A549 treated with AZD9567 at 1 μM for 4 hours (cell line): ENCODE results near the gene PELO. TPM values are rescaled to one million over a fixed set of nuclear protein-coding genes. Genes with fewer than 3 reads are reported as not detected.

ENCODE experiments used
- total RNA-seq: library from RNA; stranded (reverse); fragments of 200-300 nt; extraction: Qiagen RNA extraction; gene quantifications from 5 replicates; pipeline ENCODE4 v1.2.3, GENCODE V29; 2022; ENCODE audit not compliant: insufficient read depth

The PELO gene
- 15.9 to 18.0 TPM (median 17.0 TPM) in 5 replicates for total RNA-seq

GRCh38 chr5:52787600-52788504 is at the start of gene PELO, which contains the start of gene ITGA1:
TSS of gene PELO (plus strand) at chr5:52787916. CDS start at chr5:52800395, 12,479 bp downstream.
TSS of gene ITGA1 (plus strand) at chr5:52787916. CDS start at chr5:52788354, 438 bp downstream.

Other genes with a start within 250 kb of the PELO start
- gene ITGA1, start within 50 bp of the PELO start, total RNA-seq, result 1.0 to 10.0 TPM (median 1.2 TPM) in 5 replicates
- 10.2 to 14.3 TPM (median 12.9 TPM) in 5 replicates for gene ITGA2, start 201.4 kb downstream of the PELO start, total RNA-seq